ENCODE results near the gene BMPR1A.
"Not testable (repeated sequence)": the region's sequence is repeated elsewhere in the genome, so short reads cannot be mapped to it uniquely, and the experiment has no call there.

- TF ChIP-seq, protein P1, sequence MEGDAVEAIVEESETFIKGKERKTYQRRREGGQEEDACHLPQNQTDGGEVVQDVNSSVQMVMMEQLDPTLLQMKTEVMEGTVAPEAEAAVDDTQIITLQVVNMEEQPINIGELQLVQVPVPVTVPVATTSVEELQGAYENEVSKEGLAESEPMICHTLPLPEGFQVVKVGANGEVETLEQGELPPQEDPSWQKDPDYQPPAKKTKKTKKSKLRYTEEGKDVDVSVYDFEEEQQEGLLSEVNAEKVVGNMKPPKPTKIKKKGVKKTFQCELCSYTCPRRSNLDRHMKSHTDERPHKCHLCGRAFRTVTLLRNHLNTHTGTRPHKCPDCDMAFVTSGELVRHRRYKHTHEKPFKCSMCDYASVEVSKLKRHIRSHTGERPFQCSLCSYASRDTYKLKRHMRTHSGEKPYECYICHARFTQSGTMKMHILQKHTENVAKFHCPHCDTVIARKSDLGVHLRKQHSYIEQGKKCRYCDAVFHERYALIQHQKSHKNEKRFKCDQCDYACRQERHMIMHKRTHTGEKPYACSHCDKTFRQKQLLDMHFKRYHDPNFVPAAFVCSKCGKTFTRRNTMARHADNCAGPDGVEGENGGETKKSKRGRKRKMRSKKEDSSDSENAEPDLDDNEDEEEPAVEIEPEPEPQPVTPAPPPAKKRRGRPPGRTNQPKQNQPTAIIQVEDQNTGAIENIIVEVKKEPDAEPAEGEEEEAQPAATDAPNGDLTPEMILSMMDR (conservative IDR thresholded peaks at IDR 0.05): not testable (repeated sequence)
- TF ChIP-seq ZFX (IDR thresholded peaks at IDR 0.05): not testable (repeated sequence)
Measured at GRCh38 chr10:86978457-86978856, 222.0 kb downstream of the BMPR1A start.

All from C4-2B (cell line).